Urinary bladder (tissue), 4 donors: ENCODE data around the gene ATXN7L3B. TPM values are rescaled to one million over a fixed set of nuclear protein-coding genes. Genes with fewer than 3 reads are reported as not detected.
"Not testable (repeated sequence)": the region's sequence is repeated elsewhere in the genome, so short reads cannot be mapped to it uniquely, and the experiment has no call there.

Experiments
- DNase-seq: peaks from one replicate; pipeline ENCODE4 v3.0.0-alpha.2; 2015; ENCODE audit errors: extremely low spot score
- H3K27ac ChIP-seq: one replicate; pipeline ENCODE4 v1.5.1; 2013; ENCODE audit warnings: low read depth, mild to moderate bottlenecking, moderate library complexity
- H3K36me3 ChIP-seq: one replicate; pipeline ENCODE4 v1.6.1; 2013; ENCODE audit warnings: mild to moderate bottlenecking, moderate library complexity; ENCODE audit not compliant: insufficient read depth
- H3K4me1 ChIP-seq: one replicate; pipeline ENCODE4 v1.6.1; 2013; ENCODE audit warnings: mild to moderate bottlenecking, moderate library complexity; ENCODE audit not compliant: insufficient read depth
- H3K4me3 ChIP-seq: one replicate; pipeline ENCODE4 v1.5.1; 2013; ENCODE audit warnings: low read depth, low read length
- WGBS: extraction: QIAGEN DNeasy Blood & Tissue Kit; methylation state at CpG from one replicate; pipeline ENCODE4 v1.1.7; 2013; 5-methylcytosine and 5-hydroxymethylcytosine counted together
- polyA plus RNA-seq: library from polyadenylated mRNA; stranded (reverse); fragments of 200-250 nt; gene quantifications from one replicate; pipeline ENCODE4 v1.2.3, GENCODE V29; 2013
- total RNA-seq: library from RNA; depleted of rRNA; stranded (reverse); fragments of >200 nt; gene quantifications from one replicate; pipeline ENCODE4 v1.2.3, GENCODE V29; 2014
- donor health status: healthy with polysubstance abuse.
- donor health status: healthy.

ATXN7L3B gene, protein sequence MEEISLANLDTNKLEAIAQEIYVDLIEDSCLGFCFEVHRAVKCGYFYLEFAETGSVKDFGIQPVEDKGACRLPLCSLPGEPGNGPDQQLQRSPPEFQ
- total RNA-seq (36.0 TPM), polyA plus RNA-seq (21.8 TPM)

GRCh38 chr12:74537707-74538385 is at the start of gene ATXN7L3B:
TSS of gene ATXN7L3B (plus strand) at chr12:74537835. CDS start at chr12:74538113, 278 bp downstream.
- Histone ChIP-seq H3K4me1 (peaks cover 1% of the 10 kb centered on the region), H3K36me3 (no peaks in the 10 kb centered on the region), H3K4me3 (peak within 1 kb of the TSS; percentile 80), H3K27ac (peak within 1 kb of the TSS; percentile 96)
- peak; percentile 92 for DNase-seq
- WGBS: under 1% methylated on average over 49 of the region's 49 CpGs

- Histone ChIP-seq H3K27ac (no peak overlapping the region), H3K4me3 (no peak overlapping the region), H3K36me3 (no peaks in the 10 kb centered on the region), H3K4me1 (no peaks in the 10 kb centered on the region)
- DNase-seq: no peak
- WGBS: 71% methylated on average over 1 of the region's 1 CpG
Observed at GRCh38 chr12:74488134-74488533, 49.5 kb upstream of the ATXN7L3B start.

DNA sequence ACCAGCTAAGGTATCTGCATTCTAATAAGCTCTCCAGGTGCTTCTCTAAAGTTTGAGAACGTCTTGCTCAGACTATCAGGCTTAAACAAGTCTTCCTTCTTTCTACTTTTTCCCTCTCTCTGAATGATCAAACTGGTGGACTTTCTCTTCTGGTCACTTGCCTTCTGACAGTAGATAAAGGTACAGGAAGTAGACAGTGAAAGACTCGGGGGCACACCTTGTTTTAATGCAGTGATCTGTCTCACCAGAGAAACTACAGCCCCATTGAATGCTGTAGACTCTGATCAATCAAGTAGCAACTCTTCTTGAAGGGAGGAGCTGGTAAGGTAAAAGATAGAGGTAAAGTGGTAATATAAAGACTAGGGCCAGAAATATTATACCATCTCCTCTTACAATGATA is 48.1 kb upstream of the ATXN7L3B start:
- 51% methylated on average over 2 of the region's 2 CpGs for WGBS
- H3K4me3 ChIP-seq: no peak overlapping the region
- no peaks in the 10 kb centered on the region for H3K4me1 ChIP-seq
- no peak for DNase-seq
- no peaks in the 10 kb centered on the region for H3K36me3 ChIP-seq
- H3K27ac ChIP-seq: no peak overlapping the region

DNA sequence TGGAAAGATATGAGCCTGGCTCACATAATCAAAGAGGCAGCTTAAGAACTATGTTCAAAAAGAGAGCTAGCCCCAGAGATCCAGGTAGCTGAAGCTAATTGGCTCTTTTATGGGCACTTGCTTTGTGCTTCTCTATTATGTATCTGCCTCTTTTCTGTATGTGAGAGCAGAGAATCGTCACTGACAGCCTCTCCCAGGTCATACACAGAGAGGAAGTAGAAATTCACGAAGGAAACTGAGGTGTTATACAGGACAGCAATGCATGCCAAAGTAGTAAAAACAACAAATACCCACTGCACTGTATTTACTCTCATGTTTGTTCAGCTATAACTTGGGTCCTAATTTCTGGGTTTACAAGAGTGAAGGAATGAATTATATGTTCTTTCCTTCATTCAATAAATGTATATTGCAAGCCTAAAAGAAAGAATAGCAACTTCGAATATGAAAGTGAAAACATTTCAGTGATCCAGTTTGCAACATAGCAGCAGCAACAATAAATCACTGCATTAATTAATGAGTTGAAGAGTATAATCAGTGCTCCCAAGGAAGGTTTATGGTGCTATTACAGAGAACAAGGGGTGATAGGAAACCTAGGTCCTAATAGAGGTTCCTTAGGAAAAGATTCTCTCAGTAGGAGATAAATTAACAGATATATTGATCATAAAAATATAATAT is 47.1 kb upstream of the ATXN7L3B start:
- WGBS: 37% methylated on average over 3 of the region's 3 CpGs
- H3K27ac ChIP-seq: no peak overlapping the region
- no peaks in the 10 kb centered on the region for H3K36me3 ChIP-seq
- no peaks in the 10 kb centered on the region for H3K4me1 ChIP-seq
- H3K4me3 ChIP-seq: no peak overlapping the region
- no peak for DNase-seq

- no peak overlapping the region for H3K27ac ChIP-seq
- WGBS: 46% methylated on average over 1 of the region's 1 CpG
- no peaks in the 10 kb centered on the region for H3K36me3 ChIP-seq
- no peak for DNase-seq
- no peaks in the 10 kb centered on the region for H3K4me1 ChIP-seq
- H3K4me3 ChIP-seq: no peak overlapping the region
Observed at GRCh38 chr12:74491374-74491773, 46.3 kb upstream of the ATXN7L3B start.

DNA sequence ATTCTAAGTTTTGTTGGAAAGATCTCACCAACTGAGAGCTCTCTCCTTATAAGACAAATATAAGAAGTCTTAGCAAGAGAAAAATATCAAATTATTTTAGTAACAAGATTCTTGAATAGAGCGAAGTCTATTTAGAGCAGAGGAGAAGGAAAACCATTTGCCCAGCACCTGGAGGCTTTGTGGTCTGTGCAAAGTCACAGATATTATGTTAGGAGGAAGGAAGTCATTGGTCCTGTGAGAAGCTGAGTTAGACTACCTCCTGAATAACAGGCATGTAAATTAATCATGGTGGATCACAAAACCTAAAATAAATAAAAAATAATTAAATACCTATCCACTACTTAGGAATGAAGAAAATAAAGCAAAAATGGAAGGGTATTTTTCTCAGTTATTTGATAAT is 38.4 kb upstream of the ATXN7L3B start:
- WGBS: 77% methylated on average over 1 of the region's 1 CpG
- Histone ChIP-seq H3K36me3 (no peaks in the 10 kb centered on the region), H3K27ac (no peak overlapping the region), H3K4me3 (no peak overlapping the region), H3K4me1 (no peaks in the 10 kb centered on the region)
- DNase-seq: no peak

DNA sequence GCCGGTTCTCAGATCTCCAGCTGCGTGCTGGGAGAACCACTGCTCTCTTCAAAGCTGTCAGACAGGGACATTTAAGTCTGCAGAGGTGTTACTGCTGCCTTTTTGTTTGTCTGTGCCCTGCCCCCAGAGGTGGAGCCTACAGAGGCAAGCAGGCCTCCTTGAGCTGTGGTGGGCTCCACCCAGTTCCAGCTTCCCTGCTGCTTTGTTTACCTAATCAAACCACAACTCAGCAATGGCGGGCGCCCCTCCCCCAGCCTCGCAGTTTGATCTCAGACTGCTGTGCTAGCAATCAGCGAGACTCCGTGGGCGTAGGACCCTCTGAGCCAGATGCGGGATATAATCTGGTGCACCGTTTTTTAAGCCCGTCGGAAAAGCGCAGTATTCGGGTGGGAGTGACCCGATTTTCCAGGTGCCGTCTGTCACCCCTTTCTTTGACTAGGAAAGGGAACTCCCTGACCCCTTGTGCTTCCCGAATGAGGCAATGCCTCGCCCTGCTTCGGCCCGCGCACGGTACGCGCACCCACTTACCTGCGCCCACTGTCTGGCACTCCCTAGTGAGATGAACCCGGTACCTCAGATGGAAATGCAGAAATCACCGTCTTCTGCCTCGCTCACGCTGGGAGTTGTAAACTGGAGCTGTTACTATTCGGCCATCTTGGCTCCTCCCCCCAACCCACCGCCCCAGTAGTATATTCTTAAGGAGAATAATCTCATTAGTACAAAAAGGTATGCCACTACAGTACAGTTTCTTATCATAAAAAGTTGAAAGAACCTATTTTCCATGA is 28.6 kb upstream of the ATXN7L3B start:
- WGBS: 88% methylated on average over 29 of the region's 31 CpGs
- not testable (repeated sequence) for H3K27ac ChIP-seq, H3K36me3 ChIP-seq, DNase-seq, H3K4me3 ChIP-seq, H3K4me1 ChIP-seq

DNA sequence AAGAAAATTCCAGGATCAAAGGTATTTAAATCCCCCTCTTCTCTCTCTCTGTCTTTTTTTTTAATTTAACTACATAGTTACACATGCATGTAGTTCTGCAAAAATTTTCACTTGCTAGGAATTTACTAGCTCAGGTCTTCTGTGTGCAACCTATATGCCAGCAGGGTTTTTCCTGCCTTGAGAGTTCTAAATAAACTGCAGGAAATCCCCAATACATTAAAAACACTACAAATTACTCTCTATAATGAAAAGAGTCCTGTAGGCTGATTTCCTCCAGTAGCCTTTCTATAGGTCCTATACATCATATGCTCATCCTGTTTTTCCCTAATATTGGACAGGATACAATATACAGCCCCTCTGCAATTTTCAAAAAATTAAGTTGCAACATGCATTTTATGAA is 27.7 kb upstream of the ATXN7L3B start:
- DNase-seq: no peak
- Histone ChIP-seq H3K36me3 (no peaks in the 10 kb centered on the region), H3K4me1 (no peaks in the 10 kb centered on the region), H3K27ac (no peak overlapping the region), H3K4me3 (no peak overlapping the region)

GRCh38 chr12:74514098-74514872 is 23.4 kb upstream of the ATXN7L3B start:
- Histone ChIP-seq H3K27ac (no peak overlapping the region), H3K36me3 (no peaks in the 10 kb centered on the region), H3K4me1 (no peaks in the 10 kb centered on the region), H3K4me3 (no peak overlapping the region)
- 84% methylated on average over 15 of the region's 15 CpGs for WGBS
- no peak for DNase-seq

- WGBS: 28% methylated on average over 2 of the region's 2 CpGs
- Histone ChIP-seq H3K4me1 (no peaks in the 10 kb centered on the region), H3K27ac (no peak overlapping the region), H3K36me3 (no peaks in the 10 kb centered on the region), H3K4me3 (no peak overlapping the region)
- DNase-seq: no peak
Observed at GRCh38 chr12:74515849-74516248, 21.8 kb upstream of the ATXN7L3B start.

DNA sequence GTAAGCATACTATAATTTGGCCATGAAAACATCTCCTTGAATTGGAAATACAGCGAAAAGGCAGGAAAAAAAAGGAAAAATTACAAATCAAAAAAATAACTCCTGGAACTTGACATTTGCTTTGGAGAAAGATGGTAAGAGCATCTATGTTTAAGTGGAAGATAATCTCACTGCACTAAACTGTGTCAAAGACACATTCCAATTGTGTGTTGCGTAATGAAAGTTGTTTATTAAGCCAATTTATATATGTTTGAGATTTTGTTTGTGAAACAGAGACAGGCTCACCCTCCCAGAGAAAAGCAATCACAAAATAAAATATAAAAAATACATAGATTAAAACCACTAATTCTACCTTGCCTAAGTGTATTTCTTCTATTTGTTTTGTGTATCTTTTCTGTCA is 11.1 kb upstream of the ATXN7L3B start:
- WGBS: 78% methylated on average over 2 of the region's 2 CpGs
- no peak for DNase-seq
- H3K4me3 ChIP-seq: no peak overlapping the region
- H3K4me1 ChIP-seq: no peaks in the 10 kb centered on the region
- H3K27ac ChIP-seq: no peak overlapping the region
- H3K36me3 ChIP-seq: no peaks in the 10 kb centered on the region

- no peak overlapping the region for H3K27ac ChIP-seq
- WGBS: 66% methylated on average over 2 of the region's 2 CpGs
- H3K4me3 ChIP-seq: no peak overlapping the region
- no peaks in the 10 kb centered on the region for H3K36me3 ChIP-seq
- no peaks in the 10 kb centered on the region for H3K4me1 ChIP-seq
- DNase-seq: no peak
Observed at GRCh38 chr12:74527491-74527890, 10.1 kb upstream of the ATXN7L3B start.

GRCh38 chr12:74530676-74531075 is 7.0 kb upstream of the ATXN7L3B start:
- H3K27ac ChIP-seq: no peak overlapping the region
- DNase-seq: no peak
- 79% methylated on average over 2 of the region's 2 CpGs for WGBS
- H3K4me3 ChIP-seq: no peak overlapping the region
- H3K36me3 ChIP-seq: no peaks in the 10 kb centered on the region
- H3K4me1 ChIP-seq: no peaks in the 10 kb centered on the region
